Measurements from ENCODE around the gene TEX44.

Gene TEX44

GRCh38 chr2:231642631-231643494 lies 50.2 kb downstream of the TEX44 start:
- peak overlapping the region; percentile 51 for H3K4me2 ChIP-seq (ENCODE audit: low read depth, low read length, poor library complexity, severe bottlenecking)
- TF ChIP-seq EZH2phosphoT487 (conservative IDR thresholded peaks at IDR 0.05; ENCODE audit: low read length), result no peak
- TF ChIP-seq, protein P1, sequence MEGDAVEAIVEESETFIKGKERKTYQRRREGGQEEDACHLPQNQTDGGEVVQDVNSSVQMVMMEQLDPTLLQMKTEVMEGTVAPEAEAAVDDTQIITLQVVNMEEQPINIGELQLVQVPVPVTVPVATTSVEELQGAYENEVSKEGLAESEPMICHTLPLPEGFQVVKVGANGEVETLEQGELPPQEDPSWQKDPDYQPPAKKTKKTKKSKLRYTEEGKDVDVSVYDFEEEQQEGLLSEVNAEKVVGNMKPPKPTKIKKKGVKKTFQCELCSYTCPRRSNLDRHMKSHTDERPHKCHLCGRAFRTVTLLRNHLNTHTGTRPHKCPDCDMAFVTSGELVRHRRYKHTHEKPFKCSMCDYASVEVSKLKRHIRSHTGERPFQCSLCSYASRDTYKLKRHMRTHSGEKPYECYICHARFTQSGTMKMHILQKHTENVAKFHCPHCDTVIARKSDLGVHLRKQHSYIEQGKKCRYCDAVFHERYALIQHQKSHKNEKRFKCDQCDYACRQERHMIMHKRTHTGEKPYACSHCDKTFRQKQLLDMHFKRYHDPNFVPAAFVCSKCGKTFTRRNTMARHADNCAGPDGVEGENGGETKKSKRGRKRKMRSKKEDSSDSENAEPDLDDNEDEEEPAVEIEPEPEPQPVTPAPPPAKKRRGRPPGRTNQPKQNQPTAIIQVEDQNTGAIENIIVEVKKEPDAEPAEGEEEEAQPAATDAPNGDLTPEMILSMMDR (IDR thresholded peaks at IDR 0.05; ENCODE audit: insufficient read depth, low read length, poor library complexity, severe bottlenecking), result no peak
- H3K27ac ChIP-seq (ENCODE audit: low read depth, low read length), result peak overlapping the region; percentile 49

DNA sequence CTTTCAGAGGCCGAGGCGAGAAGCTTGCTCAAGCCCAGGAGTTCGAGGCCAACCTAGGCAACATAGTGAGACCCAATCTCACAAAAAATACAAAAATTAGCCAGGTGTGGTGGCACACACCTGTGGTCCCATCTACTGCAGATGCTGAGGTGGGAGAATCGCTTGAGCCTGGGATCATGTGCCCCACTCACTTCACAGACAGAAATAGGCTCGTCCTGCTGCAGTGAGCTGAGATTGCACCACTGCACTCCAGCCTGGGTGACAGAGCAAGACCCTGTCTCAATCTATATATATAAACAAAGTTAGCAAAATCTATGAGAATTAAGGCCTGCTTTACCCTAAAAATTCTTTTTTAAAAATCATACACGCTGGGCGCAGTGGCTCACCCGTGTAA lies 50.8 kb downstream of the TEX44 start:
- H3K4me2 ChIP-seq (ENCODE audit: low read depth, low read length, poor library complexity, severe bottlenecking), result peak overlapping the region; percentile 51
- no peak overlapping the region for H3K4me3 ChIP-seq (ENCODE audit: insufficient read depth, low read length, poor library complexity, severe bottlenecking)
- H2AFZ ChIP-seq (ENCODE audit: low read depth, low read length, severe bottlenecking), result peak overlapping the region; percentile 59
- TF ChIP-seq, protein P1 (IDR thresholded peaks at IDR 0.05; ENCODE audit: insufficient read depth, low read length, poor library complexity, severe bottlenecking), result no peak
- TF ChIP-seq EZH2phosphoT487 (conservative IDR thresholded peaks at IDR 0.05; ENCODE audit: low read length), result no peak
- no peaks in the 10 kb centered on the region for H3K9me3 ChIP-seq (ENCODE audit: insufficient read depth, low read length)
- no peaks in the 10 kb centered on the region for H3K9me2 ChIP-seq (replicated peaks; ENCODE audit: insufficient read depth, low read length)
- H3K27ac ChIP-seq (ENCODE audit: low read depth, low read length), result peak overlapping the region; percentile 49
- H3K36me3 ChIP-seq (ENCODE audit: low read length), result no peaks in the 10 kb centered on the region
- H3F3A ChIP-seq (ENCODE audit: insufficient read depth), result no peaks in the 10 kb centered on the region
- H3K79me2 ChIP-seq (ENCODE audit: insufficient read depth, low read length), result no peaks in the 10 kb centered on the region
- H3K27me3 ChIP-seq (ENCODE audit: low read length), result no peaks in the 10 kb centered on the region
- H3K9ac ChIP-seq (ENCODE audit: low read length), result peak overlapping the region; percentile 43
- H4K20me1 ChIP-seq (ENCODE audit: low read depth, low read length), result no peaks in the 10 kb centered on the region

More at GRCh38 chr2:231642631-231643494, 50.2 kb downstream of the TEX44 start:
- no peak overlapping the region for H3K4me3 ChIP-seq (ENCODE audit: insufficient read depth, low read length, poor library complexity, severe bottlenecking)
- H3K27me3 ChIP-seq (ENCODE audit: low read length), result no peaks in the 10 kb centered on the region
- H3K9ac ChIP-seq (ENCODE audit: low read length), result peak overlapping the region; percentile 43
- H3K9me3 ChIP-seq (ENCODE audit: insufficient read depth, low read length), result no peaks in the 10 kb centered on the region
- H3K9me2 ChIP-seq (replicated peaks; ENCODE audit: insufficient read depth, low read length), result no peaks in the 10 kb centered on the region
- H3F3A ChIP-seq (ENCODE audit: insufficient read depth), result no peaks in the 10 kb centered on the region
- no peaks in the 10 kb centered on the region for H3K36me3 ChIP-seq (ENCODE audit: low read length)
- H2AFZ ChIP-seq (ENCODE audit: low read depth, low read length, severe bottlenecking), result peak overlapping the region; percentile 59
- no peaks in the 10 kb centered on the region for H4K20me1 ChIP-seq (ENCODE audit: low read depth, low read length)
- no peaks in the 10 kb centered on the region for H3K79me2 ChIP-seq (ENCODE audit: insufficient read depth, low read length)
